Measurements from ENCODE around the gene FBXO22.
"Not testable (repeated sequence)": the region's sequence is repeated elsewhere in the genome, so short reads cannot be mapped to it uniquely, and the experiment has no call there.

Gene FBXO22

GRCh38 chr15:75966073-75966472 is 62.4 kb downstream of the FBXO22 start:
- no peak for DNase-seq (ENCODE audit: insufficient read length, low spot score)
- no peak for FAIRE-seq

DNA sequence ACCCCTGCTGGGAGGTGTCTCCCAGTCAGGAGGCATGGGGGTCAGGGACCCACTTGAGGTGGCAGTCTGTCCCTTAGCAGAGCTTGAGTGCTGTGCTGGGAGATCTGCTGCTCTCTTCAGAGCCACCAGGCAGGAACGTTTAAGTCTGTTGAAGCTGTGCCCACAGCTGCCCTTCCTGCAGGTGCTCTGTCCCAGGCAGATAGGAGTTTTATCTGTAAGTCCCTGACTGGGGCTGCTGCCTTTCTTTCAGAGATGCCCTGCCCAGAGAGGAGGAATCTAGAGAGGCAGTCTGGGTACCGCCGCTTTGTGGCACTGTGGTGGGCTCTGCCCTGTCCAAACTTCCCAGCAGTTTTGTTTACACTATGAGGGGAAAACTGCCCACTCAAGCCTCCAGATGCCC is 73.1 kb downstream of the FBXO22 start:
- DNase-seq (ENCODE audit: insufficient read length, low spot score); FAIRE-seq: not testable (repeated sequence)

GRCh38 chr15:75981149-75981815 is 77.6 kb downstream of the FBXO22 start:
- DNase-seq (ENCODE audit: insufficient read length, low spot score), result no peak
- FAIRE-seq, result no peak

DNA sequence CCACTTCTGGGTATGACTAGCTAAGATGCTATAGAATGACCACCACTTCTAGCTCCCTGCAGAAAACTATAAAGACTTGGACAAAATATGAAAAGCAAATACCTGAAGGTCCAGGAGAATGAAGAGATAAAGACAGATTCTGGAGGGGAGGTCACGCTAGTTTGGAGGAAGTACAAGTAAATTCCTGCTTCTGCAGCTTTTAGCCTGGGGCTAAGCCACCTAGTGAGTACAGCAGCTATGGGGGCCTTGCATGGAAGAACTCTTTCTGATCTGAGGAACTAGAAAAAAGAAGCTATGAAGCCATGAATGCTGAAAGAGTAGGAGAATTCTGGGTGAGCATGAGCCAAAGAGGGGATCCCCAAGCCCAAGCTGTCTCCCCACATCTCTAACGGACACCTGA is 78.8 kb downstream of the FBXO22 start:
- FAIRE-seq (no peak), DNase-seq (ENCODE audit: insufficient read length, low spot score) (no peak)

- DNase-seq (ENCODE audit: insufficient read length, low spot score); FAIRE-seq: not testable (repeated sequence)
Measured at GRCh38 chr15:75984706-75985105, 81.0 kb downstream of the FBXO22 start.

- DNase-seq (ENCODE audit: insufficient read length, low spot score) (no peak), FAIRE-seq (no peak)
Measured at GRCh38 chr15:75985971-75986370, 82.3 kb downstream of the FBXO22 start.

- no peak for FAIRE-seq
Measured at GRCh38 chr15:75989045-75989444, 85.4 kb downstream of the FBXO22 start.

DNA sequence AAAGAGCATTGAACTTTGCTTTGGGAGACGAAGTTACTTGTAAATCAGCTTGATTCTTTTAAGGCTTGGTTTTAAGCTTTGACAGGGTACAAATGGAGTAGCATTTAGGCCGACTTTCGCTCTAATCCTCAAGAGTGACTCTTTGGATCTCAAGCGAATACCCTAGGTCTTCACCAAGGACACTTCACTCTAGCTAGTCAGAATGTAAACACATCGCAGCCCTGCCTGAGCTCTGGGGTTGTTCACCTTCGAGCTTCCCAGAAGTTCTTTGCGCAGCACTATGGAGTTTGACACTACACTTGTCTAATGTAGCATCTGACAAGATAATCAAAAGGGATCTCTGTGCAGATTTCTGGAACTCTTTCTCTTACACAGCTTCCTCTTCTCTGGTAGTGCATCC is 86.2 kb downstream of the FBXO22 start:
- FAIRE-seq, result no peak

More at GRCh38 chr15:75989045-75989444, 85.4 kb downstream of the FBXO22 start:
- DNase-seq (ENCODE audit: insufficient read length, low spot score), result no peak

More for the DNA sequence above, 86.2 kb downstream of the FBXO22 start:
- no peak for DNase-seq (ENCODE audit: insufficient read length, low spot score)
